ENCODE results near the gene ACOT7. TPM values are rescaled to one million over a fixed set of nuclear protein-coding genes. Genes with fewer than 3 reads are reported as not detected.

Gene ACOT7
- total RNA-seq, 3 donors from 2014 or later = 9.4 to 12.8 (median 11.5) TPM

DNA sequence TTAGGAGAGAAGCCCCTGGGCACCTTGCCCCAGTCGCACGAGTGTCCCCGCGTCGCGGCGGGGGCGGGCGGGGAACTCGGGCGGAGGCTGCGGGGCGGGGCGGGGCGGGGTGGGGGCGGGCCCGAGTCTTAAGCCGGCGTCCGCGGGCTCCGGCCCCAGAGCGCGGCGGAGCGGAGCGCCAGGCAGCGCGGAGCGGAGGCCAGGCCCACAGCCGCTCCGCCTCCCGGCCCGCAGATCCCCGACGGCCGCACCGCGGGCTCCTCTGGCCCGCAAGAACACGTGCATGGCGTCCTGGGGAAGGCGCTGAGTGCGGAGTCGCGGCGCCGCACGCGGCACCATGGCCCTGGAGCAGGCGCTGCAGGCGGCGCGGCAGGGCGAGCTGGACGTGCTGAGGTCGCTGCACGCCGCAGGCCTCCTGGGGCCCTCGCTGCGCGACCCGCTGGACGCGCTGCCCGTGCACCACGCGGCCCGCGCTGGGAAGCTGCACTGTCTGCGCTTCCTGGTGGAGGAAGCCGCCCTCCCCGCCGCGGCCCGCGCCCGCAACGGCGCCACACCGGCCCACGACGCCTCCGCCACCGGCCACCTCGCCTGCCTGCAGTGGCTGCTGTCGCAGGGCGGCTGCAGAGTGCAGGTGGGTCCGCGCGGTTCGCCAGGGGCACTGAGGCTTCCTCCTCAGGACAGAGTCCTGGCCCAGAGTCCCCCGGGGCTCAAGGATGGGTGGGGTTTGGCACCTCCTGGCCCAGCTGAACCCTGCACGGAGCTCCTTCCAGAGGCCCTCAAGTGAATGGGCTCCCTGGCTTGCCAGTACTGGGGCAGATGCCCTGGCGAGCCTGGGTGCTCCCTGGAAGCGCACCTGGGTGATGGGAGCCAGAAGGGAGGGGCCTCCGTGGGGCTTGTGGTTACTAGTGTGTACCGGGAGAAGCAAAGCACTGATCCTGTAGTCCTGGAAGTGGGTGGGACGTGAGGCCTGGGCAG is 31.3 kb upstream of the ACOT7 start, which contains the start of gene ESPN:
ESPN (plus strand) TSS at position 158 of the 975 bp plus-strand sequence; CDS start at position 338, 180 bp downstream.
- Histone ChIP-seq H3K4me3 (peak within 1 kb of the TSS in 2 of 3 donors; percentile 46 to 66), H3K27me3 (peaks cover 8 to 38% of the 10 kb centered on the region in 2 donors), H3K9me3 (no peaks in the 10 kb centered on the region), H3K27ac (peak within 1 kb of the TSS in 1 of 2 donors; percentile 61), H3K36me3 (no peaks in the 10 kb centered on the region), H3K4me1 (peaks cover 10 to 21% of the 10 kb centered on the region in 2 donors)
- DNase-seq (ENCODE audit: low spot score in 2 of 2) = no peak
- TF ChIP-seq, protein P1, sequence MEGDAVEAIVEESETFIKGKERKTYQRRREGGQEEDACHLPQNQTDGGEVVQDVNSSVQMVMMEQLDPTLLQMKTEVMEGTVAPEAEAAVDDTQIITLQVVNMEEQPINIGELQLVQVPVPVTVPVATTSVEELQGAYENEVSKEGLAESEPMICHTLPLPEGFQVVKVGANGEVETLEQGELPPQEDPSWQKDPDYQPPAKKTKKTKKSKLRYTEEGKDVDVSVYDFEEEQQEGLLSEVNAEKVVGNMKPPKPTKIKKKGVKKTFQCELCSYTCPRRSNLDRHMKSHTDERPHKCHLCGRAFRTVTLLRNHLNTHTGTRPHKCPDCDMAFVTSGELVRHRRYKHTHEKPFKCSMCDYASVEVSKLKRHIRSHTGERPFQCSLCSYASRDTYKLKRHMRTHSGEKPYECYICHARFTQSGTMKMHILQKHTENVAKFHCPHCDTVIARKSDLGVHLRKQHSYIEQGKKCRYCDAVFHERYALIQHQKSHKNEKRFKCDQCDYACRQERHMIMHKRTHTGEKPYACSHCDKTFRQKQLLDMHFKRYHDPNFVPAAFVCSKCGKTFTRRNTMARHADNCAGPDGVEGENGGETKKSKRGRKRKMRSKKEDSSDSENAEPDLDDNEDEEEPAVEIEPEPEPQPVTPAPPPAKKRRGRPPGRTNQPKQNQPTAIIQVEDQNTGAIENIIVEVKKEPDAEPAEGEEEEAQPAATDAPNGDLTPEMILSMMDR (IDR thresholded peaks at IDR 0.05) = no peak
- no peak for TF ChIP-seq POLR2AphosphoS5 (IDR thresholded peaks at IDR 0.05)
- intact Hi-C loops (cut with DNase I; ENCODE audit: low total_unique reads) = no loop called here

DNA sequence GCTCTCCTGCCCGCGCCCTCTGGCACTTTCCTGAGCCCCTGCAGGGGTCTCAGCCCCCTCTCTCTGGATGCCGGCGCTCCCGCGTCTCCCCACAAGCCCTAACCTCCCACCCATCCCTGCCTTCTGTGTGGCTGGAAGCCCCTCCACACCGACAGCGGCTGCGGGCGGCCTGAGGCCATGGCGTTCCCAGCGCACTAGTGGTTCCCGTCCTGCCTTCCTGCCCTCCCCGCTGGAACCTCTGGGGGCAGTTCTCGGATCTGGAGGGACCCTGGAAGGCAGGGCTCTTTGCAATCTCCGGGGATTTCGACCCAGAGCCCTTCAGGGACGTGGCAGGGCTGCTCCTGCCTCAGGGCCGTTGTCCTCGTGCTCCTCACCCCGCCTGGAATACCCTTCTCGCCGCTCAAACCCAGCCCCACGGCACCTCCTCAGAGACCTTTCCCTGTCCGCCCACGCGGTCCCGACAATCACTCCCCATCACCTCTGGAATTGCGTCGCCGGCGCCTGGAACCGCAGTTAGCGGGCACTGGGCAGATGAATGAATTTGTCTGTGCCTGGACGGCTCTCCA is 30.5 kb upstream of the ACOT7 start:
- H3K36me3 ChIP-seq = no peaks in the 10 kb centered on the region
- H3K4me3 ChIP-seq = peak overlapping the region in 2 of 3 donors; percentile 46 to 66
- H3K9me3 ChIP-seq = no peaks in the 10 kb centered on the region
- intact Hi-C loops (cut with DNase I; ENCODE audit: low total_unique reads) = no loop called here
- DNase-seq (ENCODE audit: low spot score in 2 of 2) = no peak
- H3K4me1 ChIP-seq = peaks cover 14 to 20% of the 10 kb centered on the region in 2 donors
- peaks cover 15 to 46% of the 10 kb centered on the region in 2 donors for H3K27me3 ChIP-seq
- TF ChIP-seq POLR2AphosphoS5 (IDR thresholded peaks at IDR 0.05) (no peak), POLR2A (IDR thresholded peaks at IDR 0.05) (no peak)
- H3K27ac ChIP-seq = peak overlapping the region in 1 of 2 donors; percentile 61

DNA sequence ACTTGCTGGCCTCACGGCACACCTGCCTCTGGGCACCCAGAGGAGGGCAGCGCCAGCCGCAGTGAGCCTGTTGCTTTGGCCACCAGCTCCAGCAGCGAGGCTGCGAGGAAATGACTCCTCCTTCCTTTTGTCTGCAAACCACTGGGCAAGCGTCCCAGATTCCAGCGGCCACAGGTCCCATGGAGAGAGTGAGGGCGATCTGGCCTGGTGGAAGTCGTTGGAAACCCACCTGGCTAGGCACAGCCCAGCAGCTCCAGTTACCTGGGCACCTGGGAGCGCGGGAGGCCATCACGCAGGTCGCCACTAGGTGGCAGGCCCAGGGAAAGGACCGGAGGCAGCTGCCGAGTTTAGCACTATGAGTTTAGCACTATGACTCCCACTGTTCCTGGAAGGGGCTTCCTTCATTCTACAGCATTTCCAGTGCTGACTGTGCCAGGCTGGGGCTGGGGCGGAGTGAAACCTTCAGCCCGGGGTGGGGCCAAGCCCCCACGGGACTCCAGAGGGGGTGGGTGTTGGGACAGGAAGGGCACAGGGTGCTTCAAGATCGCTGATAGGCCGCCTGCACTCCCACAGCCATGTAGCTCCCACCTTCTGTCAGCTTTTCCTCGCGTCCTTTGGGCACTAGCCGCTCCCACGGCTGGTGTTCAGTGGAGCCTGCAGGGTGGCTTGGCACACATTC is 29.9 kb upstream of the ACOT7 start:
- TF ChIP-seq POLR2A (IDR thresholded peaks at IDR 0.05) = no peak
- peak in 1 of 3 donors; percentile 9 for TF ChIP-seq POLR2AphosphoS5 (IDR thresholded peaks at IDR 0.05)
- TF ChIP-seq, protein P1 (IDR thresholded peaks at IDR 0.05) = peak; percentile 67 to 86 (median 68)
- intact Hi-C loops (cut with DNase I; ENCODE audit: low total_unique reads) = no loop called here
- H3K9me3 ChIP-seq = no peaks in the 10 kb centered on the region
- peaks cover 20% of the 10 kb centered on the region in 2 donors for H3K4me1 ChIP-seq
- peak overlapping the region in 2 of 3 donors; percentile 46 to 66 for H3K4me3 ChIP-seq
- H3K27me3 ChIP-seq = peaks cover 19 to 52% of the 10 kb centered on the region in 2 donors
- DNase-seq (ENCODE audit: low spot score in 2 of 2) = peak; percentile 74 to 80
- H3K27ac ChIP-seq = peak overlapping the region in 1 of 2 donors; percentile 61
- H3K36me3 ChIP-seq = no peaks in the 10 kb centered on the region

DNA sequence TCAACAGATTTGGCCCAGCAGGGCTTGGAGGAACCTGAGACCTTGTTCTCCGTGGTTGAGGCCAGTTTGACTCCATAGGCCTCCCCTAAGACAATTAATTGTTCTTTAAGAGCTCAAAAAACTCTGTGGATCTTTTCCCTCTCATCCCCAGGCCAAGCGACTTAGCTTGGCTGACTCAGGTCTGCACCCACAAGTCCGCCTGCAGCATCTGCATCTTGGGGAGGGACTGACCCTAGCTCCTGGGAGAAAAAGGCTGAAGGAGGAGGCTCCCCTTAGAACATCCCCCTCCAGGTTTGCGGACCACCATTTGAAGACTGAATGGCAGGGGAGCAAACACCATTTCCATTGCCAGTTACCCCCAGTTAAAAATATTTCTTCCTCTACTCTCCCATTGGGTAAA is 27.7 kb upstream of the ACOT7 start:
- H3K27me3 ChIP-seq = peaks cover 19 to 71% of the 10 kb centered on the region in 2 donors
- intact Hi-C loops (cut with DNase I; ENCODE audit: low total_unique reads) = no loop called here

More for the DNA sequence above, 27.7 kb upstream of the ACOT7 start:
- Histone ChIP-seq H3K9me3 (no peaks in the 10 kb centered on the region), H3K4me1 (peaks cover 11 to 20% of the 10 kb centered on the region in 2 donors), H3K36me3 (no peaks in the 10 kb centered on the region), H3K27ac (no peak overlapping the region), H3K4me3 (no peak overlapping the region)
- TF ChIP-seq, protein P1 (IDR thresholded peaks at IDR 0.05) = no peak
- no peak for TF ChIP-seq POLR2A (IDR thresholded peaks at IDR 0.05)
- no peak for TF ChIP-seq POLR2AphosphoS5 (IDR thresholded peaks at IDR 0.05)
- DNase-seq (ENCODE audit: low spot score in 2 of 2) = no peak

Data from breast epithelium (tissue), 4 donors.